ENCODE results near the gene LDLRAD4.
A peak's percentile ranks its signal among the peaks of the same experiment; 100 is the strongest.

LDLRAD4 gene

DNA sequence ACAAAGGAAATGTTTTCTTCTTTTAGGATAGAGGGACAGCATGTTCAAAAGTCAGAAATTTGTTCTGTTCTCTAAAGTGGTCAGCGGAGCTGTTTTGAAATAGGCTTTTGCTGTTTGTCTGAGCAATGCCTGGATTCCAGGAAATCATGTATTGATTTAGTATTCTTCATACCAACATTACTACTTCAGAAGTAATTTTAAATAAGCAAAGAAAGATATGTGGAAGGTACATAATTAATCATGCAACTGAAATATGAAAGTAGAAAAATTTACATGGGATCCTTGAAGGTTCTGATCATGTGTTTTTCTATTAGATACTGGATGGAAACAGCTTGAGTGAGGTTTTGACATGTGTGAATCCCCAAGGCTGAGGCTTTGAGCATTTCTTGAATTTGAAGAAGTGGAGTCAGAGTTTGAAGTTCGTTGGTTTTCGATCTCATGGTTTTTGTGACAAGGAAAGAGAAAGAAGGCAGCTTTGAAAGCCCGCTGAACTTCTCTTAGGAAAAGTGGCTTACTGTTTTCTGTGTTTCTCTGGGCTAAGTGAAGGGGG is 220.0 kb downstream of the LDLRAD4 start:
- DNase-seq, result no peak

DNA sequence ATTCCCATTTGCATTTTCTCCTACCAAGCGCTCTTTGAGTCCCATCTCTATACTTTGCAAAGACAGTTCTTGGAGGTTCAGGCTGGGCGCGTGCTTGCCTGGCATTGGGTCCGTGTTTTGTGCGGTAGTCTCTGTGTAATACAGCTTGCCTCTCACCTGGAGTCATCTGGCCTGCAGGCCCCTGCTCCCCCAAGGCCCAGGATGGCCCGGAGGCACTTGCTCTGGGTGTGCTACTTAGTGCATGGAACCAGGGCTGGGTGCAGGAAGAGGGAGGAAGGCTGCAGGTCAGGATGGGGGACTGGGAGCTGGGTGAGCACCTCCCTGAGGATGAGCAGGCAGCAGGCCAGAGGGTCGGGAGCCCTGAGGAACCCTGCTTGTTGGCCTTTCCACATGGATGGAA is 220.9 kb downstream of the LDLRAD4 start:
- no peak for DNase-seq

DNA sequence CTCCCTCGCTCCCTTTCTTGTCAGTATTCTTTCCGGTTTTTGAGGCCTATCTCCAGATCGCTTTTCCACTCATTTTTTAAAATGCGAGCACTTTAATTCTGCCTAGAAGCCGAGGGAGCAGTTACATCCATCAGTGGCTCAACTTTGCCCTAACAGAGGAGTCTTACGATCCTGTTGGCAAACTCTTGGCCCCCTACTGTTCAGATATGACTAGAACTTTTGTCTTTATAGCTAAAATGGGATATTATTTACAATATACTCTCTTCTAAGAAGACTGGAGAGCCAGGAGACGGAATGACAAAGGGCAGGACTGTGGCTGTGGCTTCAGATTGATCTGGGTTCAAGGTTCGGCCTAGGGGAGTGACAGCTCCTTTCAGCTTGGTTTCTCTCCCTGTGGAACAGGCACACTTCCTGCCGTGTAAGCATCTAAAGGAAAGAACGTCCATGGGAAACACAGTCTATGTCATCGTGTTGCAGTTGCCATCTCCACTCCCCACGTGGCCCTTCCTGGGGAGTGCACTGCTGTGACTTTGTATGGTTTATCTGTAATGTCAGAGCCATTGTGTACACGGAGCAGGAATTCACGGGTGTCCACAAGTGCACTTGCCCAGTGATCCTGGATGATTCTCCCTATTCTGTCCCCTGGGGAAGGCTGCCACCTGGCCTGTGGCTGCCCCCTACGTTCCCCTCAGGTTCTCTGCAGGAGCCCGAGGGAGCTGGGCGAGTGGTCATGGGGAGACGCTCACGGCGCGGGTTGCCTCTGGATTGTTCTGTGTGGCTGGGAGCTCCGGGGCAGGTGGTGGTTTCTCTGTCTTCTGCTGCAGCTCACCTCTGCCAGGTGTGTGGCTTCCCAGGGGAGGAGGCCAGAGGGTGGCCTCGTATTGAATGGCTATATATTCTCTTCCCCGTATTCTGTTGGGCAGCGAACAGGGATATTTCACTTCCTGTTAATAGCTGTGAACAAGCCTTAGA is 222.0 kb downstream of the LDLRAD4 start:
- DNase-seq, result no peak

DNA sequence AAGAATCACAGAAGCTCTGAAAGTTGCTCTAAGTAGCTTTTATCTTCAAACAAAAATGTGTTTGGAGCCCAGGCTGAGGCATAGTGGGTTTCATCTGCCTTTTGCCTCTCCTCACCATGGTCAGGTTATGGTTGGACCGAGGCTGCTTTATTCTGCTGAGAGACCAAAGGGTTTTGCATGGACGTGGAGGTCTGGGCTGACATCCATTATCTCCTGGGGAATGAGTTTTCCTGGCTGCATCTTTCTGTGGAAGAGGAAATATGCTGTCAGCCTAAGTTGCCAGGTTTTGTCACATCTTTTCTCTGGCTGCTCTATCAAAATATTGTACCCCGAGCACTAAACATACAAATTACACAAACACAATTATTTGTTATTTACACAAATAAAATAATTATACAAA is 223.2 kb downstream of the LDLRAD4 start:
- no peak for DNase-seq

DNA sequence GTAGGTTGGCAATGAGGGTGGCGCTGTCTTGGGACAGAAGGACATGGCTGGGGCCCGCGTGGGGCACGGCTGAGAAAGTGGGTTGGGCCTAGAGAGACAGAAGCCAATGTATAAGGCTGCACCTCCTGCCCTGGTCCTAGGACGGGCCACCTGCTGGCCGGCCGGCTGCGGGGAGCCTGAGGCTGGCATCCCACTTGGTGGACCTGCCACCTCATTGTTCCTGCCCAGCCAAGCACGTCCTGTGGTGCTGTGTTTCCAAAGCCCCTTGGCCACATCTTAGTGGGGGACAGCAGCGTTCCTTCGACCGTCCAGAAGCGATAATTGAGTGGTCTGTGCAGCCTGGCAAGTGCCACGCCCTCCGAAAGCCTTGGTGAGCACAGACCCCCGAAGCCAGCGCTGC is 223.9 kb downstream of the LDLRAD4 start:
- DNase-seq, result no peak

DNA sequence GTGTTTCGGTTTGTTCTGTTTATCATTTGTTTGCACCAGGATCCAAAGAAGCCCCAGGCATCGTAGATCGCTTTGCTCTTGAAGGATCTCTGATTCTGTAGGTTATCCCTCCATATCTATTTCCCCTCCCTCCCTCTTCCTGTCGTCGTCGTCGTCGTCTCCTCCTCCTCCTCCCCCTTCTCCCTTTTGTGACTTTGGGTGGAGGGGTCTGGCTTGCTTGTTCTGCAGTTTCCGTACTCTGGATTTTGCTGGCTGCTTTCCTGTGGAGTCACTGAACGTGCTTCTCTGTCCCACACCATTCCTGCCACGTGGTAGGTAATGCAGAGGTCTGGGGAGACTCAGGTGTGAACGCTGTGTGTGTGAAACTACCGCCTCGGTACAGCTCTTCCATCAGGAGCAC is 225.0 kb downstream of the LDLRAD4 start:
- DNase-seq, result no peak

DNA sequence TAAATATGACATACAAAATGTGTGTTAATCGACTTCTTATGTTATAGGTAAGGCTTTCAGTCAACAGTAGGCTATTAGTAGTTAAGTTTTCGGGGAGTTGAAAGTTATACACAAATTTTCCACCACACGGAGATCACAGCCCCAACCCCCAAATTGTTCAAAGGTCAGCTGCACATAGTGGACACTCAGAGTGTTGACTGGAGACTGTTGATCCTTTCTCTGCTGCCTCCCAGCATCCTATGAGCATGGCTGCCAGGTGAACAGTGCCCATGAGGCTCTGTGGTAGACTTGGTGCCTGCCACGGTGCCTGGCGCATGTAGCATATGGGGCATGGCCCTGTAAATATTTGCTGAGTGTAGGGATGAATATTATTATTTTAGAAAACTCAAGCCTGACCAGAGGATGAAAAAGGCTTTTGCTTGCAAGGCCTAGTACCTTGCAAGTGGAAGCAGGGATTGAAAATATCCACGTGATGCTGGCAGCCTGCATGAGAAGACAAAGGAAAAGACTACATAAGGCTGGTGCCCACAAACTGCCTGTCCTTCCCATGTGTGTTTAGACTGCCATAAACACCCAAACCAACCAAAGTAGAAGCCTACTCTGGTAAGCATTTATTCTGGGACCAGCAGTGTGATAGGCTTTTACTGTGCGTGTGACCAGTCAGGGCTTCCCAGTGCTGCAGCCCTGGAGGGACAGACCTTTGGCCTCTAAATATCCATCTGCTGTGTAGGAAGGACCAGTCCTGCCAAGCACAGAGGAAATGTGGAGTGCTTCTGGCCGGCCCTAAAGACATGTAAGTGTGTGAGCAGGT is 226.1 kb downstream of the LDLRAD4 start:
- no peak for DNase-seq

DNA sequence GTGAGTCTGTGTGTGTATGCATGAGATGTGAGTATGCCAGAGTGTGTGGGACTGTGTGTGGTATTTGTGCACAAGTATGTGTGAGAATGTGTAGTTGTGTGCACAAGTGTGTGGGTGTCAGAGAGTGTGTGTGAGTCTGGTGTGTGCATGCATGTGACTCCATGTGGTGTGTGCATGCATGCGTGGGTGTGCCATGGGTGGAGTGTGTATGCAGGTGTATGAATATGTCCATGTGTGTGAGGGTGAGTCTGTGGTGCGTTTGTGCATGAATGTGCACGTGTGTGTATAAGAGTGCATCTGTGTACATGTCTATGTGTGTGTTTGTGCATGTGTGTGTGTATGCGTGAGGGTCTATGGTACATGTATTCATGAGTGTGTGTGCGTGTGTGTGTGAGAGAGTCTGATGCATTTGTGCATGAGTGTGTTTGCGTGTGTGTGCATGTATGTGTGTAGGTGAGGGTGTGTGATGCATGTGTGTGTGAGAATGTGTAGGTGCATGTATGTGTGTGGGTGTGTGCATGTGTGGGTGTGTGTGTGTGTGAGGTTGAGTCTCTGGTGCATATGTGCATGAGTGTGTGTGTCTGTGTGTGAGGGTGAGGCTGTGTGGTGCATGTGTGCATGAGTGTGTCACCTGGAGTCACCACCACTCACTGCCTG is 226.8 kb downstream of the LDLRAD4 start:
- DNase-seq, result no peak

DNA sequence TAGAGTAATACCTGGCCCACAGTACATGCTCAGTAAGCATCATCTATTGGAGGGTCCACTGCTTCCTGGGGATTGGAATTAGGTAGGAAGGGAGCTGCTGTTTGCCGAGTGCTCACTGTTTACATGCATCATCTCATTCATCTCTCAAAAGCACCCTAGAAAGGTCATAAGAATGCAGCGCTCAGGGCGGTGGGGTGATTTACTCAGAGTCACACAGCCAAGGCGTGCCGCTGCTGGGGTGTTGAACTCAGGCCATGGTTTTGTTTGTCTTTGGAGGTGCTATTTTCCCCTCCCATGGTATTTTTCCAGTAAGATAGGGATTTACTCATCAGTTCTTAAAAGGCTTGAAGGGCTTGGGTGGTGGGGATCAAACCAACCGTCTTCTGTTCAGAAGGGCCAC is 227.5 kb downstream of the LDLRAD4 start:
- DNase-seq, result no peak

DNA sequence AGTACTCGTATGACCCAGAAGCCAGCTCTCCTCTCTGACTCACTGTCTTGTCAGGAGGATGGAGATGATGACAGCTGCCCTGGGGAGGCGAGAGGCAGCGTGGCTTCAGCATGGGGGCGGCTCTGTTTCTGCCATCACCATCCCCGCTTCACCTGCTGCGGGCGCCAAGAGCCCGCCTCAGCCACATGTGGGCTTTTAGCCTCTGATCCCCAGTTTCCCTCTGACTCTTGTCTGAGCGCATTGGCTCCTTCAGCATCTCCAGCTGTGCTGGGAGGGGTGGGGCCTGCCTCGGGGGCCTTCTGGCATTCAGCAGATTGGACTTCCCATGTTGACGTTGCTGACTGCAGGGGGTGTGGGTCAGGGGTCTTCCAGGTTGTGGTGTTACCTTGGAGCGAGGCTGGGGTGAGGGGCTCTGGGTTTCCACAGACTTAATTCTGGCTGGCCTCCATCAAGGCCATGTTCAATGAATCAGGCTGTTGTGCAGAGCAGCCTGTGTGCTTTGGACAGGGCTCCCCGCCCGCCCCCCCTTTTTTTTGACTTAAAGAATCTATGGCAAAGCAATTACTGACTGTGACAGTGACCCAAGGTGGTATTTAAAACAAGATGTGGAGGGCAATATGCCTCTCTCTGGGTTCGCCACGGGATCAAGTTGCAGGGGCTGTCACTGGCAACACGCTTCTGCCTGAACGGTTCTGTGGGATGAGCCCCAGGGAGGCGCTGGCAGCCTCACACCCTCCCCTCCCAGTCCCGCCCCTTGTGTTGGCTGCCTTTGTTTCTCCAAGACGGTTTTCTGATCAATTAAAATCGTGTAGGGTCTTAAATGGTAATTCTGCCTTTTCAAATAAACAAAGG is 228.3 kb downstream of the LDLRAD4 start:
- DNase-seq, result peak; percentile 49 to 60

DNA sequence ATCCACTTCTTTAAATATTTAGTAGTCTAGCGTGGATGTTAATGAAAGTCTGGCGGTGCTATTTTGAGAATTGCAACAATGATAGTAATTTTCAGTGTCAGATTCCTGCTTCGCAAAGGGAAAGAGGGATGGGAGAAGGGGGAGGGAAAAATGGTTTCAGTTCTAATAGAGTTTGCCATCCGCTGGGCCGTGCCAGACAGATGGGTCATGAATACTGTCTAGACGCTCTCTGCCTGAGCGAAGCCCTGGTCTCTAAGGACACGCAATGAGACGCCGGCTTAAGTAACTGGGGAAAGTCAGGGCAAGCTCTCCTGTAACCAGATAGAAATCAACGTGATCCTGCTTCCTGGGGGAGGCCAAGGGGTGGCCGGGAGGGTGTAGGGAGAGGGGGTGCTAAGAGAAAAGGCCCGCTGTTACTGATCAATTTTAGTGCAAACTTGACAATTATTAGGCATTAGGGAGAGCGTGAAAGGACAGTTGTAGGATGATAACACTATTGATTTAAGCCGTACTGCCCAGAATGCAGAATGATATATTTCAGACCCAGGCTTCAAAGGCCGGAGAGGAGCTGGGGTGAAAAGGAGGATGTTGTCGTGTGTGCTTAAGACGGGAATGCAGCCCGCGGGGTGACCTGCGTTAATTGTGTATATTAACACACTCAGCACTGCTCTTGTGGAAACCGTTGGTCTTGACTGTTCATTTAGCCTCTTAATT is 229.2 kb downstream of the LDLRAD4 start:
- no peak for DNase-seq

DNA sequence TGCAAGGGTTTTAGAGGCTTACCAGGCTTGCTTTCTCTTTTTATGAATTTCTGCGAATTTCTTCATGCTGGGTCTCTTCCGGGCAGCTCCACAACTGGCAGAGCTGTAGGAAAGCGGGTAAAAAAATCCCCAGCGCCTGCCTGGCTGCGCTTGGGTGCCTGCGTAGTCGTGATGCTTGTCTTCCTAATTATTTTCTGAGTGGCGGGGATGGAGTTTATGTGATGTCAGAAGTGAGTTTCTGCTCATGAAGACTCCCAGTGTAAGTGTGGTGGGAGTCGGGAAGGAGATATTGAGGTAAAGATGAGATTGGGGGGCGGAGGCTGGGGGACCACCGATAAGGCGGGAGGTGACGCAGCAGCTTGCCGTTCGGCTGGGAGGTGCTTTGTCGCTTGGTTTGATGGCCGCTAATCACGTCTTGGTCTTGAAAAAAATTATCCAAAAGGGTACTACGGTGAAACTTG is 229.8 kb downstream of the LDLRAD4 start:
- DNase-seq, result no peak

DNA sequence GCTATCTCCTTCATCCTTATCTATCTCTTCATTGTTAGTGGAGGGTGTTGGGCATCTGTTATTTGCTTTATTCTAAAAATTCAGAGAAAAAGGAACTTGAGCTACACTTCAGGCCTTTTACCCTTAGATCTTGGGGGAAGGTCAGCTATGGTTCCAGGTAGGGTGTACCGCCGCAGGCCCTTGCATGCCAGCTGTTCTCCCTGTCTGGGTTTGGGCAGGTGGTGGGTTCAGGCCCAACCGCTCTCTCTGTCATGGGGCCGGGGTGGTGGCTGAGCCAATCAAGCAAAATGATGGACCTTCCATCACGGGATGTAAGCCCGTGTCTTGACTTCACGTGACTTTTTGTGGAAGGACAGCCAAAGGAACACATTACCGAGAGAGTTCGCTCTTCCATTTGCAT is 231.1 kb downstream of the LDLRAD4 start:
- DNase-seq, result no peak

DNA sequence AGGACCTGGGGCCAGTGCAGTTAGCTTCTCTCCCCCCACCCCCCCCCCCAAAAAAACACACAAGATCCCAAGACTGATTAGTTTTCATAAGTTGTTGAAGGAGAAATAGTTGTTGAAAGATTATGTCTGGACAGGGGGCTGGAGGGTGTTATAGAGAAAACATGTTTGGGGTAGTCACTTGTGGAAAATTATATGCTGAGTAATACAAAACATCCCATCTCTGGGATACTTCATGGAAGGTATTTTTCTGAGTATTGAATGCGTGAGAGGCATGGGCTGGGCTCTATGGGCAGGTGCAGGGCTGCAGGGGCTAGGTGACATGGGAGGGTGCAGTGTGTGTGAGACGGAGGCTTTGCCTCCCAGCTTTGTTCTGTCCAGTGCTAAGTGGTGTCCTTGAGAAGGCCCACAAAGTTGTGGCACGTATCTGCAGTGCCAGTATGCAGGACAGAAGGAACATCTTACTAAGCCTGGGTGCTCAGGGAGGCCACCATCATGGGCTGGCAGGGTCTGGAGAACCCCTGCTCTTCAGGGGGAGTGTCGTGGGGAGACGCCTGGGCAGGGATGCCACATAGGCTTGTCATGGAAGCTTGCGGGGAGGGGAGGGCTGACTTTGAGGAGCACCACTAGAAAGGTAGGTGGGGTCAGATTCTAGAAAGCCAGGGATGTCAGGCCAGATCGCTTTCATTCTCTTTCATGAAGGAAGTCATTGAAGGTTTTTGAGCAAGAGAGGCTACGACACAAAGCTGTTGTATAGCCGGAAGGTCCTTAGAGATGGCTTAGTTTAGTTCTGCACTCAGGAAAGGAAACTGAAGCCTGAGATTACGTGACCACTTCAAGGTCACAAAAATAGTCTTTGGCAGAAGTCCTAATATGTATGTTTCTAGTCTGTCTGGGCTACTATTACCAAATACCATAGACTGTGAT is 232.0 kb downstream of the LDLRAD4 start:
- no peak for DNase-seq

DNA sequence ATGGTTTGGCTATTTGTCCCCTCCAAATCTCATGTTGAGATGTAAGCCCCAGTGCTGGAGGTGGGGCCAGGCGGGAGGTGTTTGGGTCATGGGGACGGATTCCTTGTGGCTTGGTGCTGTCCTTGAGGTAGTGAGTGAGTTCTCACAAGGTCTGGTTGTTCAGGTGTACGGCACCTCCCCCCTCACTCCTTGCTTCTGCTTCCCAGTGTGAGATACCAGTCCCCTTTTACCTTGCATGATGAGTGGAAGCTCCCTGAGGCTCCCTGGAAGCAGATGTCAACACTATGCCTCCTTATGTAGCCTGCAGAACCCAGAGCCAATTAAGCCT is 232.6 kb downstream of the LDLRAD4 start:
- no peak for DNase-seq

DNA sequence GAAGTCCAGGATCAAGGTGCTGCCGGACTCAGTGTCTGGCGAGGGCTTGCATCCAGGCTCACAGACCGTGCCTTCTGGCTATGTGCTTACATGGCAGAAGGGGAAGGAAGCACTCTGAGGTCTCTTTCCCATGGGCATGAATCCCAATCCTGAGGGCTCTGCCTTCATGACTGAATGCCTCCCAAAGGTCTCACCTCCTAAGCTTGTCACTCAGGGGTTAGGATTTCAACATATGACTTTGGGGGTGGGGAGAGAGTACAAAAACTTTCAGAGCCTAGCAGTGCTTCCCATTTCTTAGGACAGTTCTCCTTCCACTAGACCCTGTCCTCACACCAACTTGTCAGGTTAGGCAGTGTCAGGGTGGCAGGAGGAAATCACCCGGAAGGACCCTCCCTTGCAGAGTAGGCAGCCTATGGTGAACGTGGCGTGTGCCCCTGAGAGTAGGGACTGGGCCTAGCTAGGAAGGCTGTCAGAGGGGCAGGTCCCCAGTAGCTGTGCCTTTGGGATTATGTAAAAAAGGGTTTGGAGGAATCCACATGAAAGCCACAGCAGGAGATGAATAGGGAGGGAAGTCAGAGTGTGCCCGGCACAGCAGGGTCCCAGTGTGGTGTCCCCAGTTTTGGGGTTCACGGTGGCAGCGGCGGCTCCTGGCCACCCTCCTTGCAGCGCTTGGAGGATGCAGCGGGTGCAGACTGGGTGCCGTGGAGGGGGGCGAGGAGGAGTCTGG is 233.3 kb downstream of the LDLRAD4 start:
- no peak for DNase-seq

DNA sequence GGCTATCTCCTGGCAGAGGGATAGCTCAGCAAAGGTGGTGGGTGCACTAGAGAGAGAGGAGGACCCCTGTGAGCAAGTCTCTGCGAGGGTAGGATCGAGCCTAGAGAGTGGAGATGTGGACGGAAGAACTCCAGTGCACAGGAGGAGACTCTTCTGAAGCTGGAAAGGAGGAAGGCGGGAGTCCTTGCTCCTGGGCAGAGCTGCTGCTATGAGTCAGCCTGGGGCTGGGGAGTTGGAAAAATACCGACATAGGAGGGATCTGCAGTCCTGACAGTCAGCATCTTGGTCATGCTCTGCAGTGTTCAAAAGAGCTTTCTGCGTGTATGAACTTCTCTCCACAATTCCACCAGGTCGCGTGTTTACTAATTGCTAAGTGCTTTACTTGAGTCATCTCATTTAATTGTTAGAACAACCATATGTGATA is 233.8 kb downstream of the LDLRAD4 start:
- no peak for DNase-seq

DNA sequence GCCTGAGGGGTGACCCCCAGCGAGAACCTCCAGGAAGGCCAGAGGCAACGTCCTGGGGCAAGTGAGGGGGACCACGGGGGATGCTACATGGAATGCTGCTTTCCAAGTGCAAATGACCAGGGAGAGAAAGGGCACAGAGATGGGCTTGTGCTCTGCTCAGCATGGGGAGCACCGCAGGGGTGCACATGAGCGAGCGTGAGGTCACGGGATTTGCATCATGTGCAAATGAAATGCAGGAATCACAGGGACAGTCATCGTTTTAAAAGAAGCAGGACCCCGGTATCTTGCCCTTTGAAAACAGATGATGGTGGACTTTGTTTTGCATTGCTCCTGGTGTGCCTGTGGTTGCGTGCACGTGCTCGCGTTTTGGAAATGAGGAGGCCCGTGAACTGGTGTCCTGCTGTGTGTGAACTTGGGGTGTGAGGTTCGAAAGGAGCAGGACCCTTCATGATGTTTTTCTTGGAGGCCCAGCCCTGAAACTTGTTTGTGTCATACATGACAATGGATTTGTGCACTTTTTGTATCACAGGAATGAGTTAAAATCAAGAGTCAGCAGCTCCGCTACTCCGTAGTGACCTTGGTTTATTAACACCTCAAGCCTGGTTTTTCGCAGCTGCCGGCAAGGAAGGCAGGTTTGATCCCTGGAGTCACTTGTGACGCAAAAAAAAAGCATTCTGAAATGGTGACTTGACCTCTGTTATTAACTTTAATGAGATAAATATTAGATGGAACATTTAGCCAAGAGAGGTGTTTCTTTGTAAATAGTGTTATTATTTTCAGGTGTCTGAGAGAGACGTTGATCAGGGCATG is 234.5 kb downstream of the LDLRAD4 start:
- no peak for DNase-seq

DNA sequence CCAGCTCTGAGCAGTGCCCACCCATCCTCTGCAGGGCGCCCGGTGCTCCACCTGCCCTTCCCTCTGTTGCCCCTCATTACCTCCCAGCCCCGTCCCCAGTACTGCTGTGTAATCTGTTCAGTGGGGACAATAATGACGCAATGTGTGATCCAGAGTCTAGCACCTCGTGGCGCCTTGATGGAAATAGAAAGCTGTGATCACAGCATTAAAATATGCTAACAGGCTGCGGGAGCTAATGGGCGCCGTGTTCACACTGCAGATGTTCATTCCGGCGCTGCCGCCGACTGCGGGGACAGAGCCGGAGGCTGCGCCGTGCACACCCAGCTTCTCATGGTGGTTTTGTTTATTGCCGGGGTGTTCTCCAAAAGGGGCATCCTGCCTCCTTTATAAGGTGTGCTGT is 235.2 kb downstream of the LDLRAD4 start:
- no peak for DNase-seq

Data from activated CD4-positive, alpha-beta T cell treated with anti-CD3 and anti-CD28 coated beads, Interleukin-2, amount 50 U/mL, for 48 hours (primary cell).